GM23338 (cell line): Measurements from ENCODE around the gene AMOTL1.

Experiments
- EZH2 ChIP-seq: fragments of 200-600 bp; sonication (generic); IDR thresholded peaks from one replicate; pipeline ENCODE4 v1.8.0; 2017; ENCODE audit warnings: antibody characterized with exemption, mild to moderate bottlenecking, low read depth; ENCODE audit not compliant: unreplicated experiment
- EZH2phosphoT487 ChIP-seq: fragments of 200-600 bp; sonication (generic); IDR thresholded peaks from one replicate; pipeline ENCODE4 v1.8.1; 2018; ENCODE audit warnings: antibody characterized with exemption; ENCODE audit not compliant: unreplicated experiment
- POLR2AphosphoS5 ChIP-seq: IDR thresholded peaks from 2 replicates; pipeline ENCODE4 v1.6.1; 2016; ENCODE audit warnings: antibody characterized with exemption, low read depth
- TF ChIP-seq, protein P1 (sequence below), 2 experiments: fragments of 200-600 bp in 1 of 2; sonication (generic) in 1 of 2; conservative IDR thresholded peaks; 2 replicates each; pipeline versions ENCODE4 v1.5.1 to v1.6.1; 2016 to 2017; ENCODE audit warnings: antibody characterized with exemption in 2 of 2, low read depth in 2 of 2, mild to moderate bottlenecking in 2 of 2, moderate library complexity in 1 of 2
- TF ChIP-seq, protein P2 (sequence below): IDR thresholded peaks from one replicate; pipeline ENCODE4 v1.6.1; 2018; ENCODE audit warnings: antibody characterized with exemption; ENCODE audit not compliant: unreplicated experiment

DNA sequence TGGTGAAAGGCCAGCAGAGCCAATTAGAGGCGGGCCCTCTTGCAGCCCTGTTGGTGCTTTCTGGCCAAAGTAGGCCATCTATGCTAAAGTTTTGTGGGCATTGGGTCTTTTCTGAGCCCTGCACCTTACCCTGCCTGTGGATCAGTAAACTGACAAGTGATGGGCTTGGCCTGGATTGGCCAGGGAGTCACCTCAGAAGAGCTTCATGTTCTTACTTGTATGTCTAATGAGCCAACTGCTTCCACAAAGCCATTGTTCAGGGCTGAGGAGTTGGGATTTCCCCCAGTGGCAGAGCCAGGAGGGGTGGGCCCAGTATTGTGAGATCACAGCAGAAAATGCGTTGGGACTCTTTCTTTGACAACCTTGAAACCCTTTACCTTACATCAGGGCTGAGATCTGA lies 114.8 kb downstream of the AMOTL1 start:
- TF ChIP-seq, protein P1, sequence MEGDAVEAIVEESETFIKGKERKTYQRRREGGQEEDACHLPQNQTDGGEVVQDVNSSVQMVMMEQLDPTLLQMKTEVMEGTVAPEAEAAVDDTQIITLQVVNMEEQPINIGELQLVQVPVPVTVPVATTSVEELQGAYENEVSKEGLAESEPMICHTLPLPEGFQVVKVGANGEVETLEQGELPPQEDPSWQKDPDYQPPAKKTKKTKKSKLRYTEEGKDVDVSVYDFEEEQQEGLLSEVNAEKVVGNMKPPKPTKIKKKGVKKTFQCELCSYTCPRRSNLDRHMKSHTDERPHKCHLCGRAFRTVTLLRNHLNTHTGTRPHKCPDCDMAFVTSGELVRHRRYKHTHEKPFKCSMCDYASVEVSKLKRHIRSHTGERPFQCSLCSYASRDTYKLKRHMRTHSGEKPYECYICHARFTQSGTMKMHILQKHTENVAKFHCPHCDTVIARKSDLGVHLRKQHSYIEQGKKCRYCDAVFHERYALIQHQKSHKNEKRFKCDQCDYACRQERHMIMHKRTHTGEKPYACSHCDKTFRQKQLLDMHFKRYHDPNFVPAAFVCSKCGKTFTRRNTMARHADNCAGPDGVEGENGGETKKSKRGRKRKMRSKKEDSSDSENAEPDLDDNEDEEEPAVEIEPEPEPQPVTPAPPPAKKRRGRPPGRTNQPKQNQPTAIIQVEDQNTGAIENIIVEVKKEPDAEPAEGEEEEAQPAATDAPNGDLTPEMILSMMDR (conservative IDR thresholded peaks at IDR 0.05; ENCODE audit: low read depth in 2 of 2), result no peak
- TF ChIP-seq, protein P2, sequence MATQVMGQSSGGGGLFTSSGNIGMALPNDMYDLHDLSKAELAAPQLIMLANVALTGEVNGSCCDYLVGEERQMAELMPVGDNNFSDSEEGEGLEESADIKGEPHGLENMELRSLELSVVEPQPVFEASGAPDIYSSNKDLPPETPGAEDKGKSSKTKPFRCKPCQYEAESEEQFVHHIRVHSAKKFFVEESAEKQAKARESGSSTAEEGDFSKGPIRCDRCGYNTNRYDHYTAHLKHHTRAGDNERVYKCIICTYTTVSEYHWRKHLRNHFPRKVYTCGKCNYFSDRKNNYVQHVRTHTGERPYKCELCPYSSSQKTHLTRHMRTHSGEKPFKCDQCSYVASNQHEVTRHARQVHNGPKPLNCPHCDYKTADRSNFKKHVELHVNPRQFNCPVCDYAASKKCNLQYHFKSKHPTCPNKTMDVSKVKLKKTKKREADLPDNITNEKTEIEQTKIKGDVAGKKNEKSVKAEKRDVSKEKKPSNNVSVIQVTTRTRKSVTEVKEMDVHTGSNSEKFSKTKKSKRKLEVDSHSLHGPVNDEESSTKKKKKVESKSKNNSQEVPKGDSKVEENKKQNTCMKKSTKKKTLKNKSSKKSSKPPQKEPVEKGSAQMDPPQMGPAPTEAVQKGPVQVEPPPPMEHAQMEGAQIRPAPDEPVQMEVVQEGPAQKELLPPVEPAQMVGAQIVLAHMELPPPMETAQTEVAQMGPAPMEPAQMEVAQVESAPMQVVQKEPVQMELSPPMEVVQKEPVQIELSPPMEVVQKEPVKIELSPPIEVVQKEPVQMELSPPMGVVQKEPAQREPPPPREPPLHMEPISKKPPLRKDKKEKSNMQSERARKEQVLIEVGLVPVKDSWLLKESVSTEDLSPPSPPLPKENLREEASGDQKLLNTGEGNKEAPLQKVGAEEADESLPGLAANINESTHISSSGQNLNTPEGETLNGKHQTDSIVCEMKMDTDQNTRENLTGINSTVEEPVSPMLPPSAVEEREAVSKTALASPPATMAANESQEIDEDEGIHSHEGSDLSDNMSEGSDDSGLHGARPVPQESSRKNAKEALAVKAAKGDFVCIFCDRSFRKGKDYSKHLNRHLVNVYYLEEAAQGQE, result no peak
- TF ChIP-seq POLR2AphosphoS5 (no peak), EZH2 (no peak), EZH2phosphoT487 (no peak)
